K562 (cell line): ENCODE results near the gene PRSS35. TPM values are rescaled to one million over a fixed set of nuclear protein-coding genes. Genes with fewer than 3 reads are reported as not detected.
A peak's percentile ranks its signal among the peaks of the same experiment; 100 is the strongest.

ENCODE experiments used
- ATAC-seq: fragments of 200-7000 bp; cut with Tn5 transposase; 3 replicates; pipeline ENCODE4 v1.9.1; 2020; ENCODE audit warnings: moderate library complexity
- BruUV-seq: library from RNA; stranded (reverse); fragments of 400-500 nt; replicated peaks from 2 replicates; lab custom pipeline; 2021; lab: Mats Ljungman, UMichigan
- CTCF ChIA-PET: fragments of 300-600 bp; formaldehyde crosslinking; extraction: SDS; loops from one replicate; lab custom pipeline; 2021; ENCODE audit warnings: low intra/inter-chr PET ratio; lab: Yijun Ruan, JAX
- POLR2A ChIA-PET: fragments of 300-600, 350-650 bp; sonication (Branson Sonifier 250); formaldehyde crosslinking; extraction: SDS; loops from one replicate; lab custom pipeline; 2021; ENCODE audit warnings: antibody characterized with exemption, inconsistent platforms; lab: Yijun Ruan, JAX
- DNase-seq, 4 experiments: peaks; one replicate each; pipeline versions ENCODE4 v3.0.0 to v3.0.0-alpha.2; 2011 to 2018; ENCODE audit warnings: low spot score in 3 of 4, mixed read lengths in 3 of 4; ENCODE audit errors: extremely low read depth in 1 of 4
- FAIRE-seq: peaks from 2 replicates; lab custom pipeline; 2011; peaks lifted over from hg19 to GRCh38; lab: Jason Lieb, UNC
- H2AFZ ChIP-seq: 2 replicates; pipeline ENCODE4 v1.6.0; 2011; ENCODE audit warnings: low read depth, low read length, control low read depth, inconsistent platforms
- H3K27ac ChIP-seq: fragments of 200-600 bp; 3 replicates; pipeline ENCODE4 v1.8.0; 2011; ENCODE audit warnings: low read depth, mild to moderate bottlenecking, control low read depth, inconsistent platforms, low read length, moderate library complexity, mixed read lengths; ENCODE audit errors: extremely low read depth
- H3K27me3 ChIP-seq, 2 experiments: fragments of 300-600 bp in 1 of 2; 2 replicates in 1 of 2; 3 replicates in 1 of 2; pipeline versions ENCODE4 v1.6.0 to v1.8.0; 2011; ENCODE audit warnings: inconsistent platforms in 2 of 2, low read length in 2 of 2, mild to moderate bottlenecking in 1 of 2, mixed read lengths in 1 of 2, moderate library complexity in 1 of 2; ENCODE audit not compliant: control insufficient read depth in 2 of 2, insufficient read depth in 2 of 2
- H3K36me3 ChIP-seq: fragments of 300-600 bp; 3 replicates; pipeline ENCODE4 v1.8.0; 2011; ENCODE audit warnings: mild to moderate bottlenecking, low read length, inconsistent platforms; ENCODE audit not compliant: control insufficient read depth, insufficient read depth
- H3K4me1 ChIP-seq, 2 experiments: fragments of 200-600 bp in 1 of 2; replicated peaks in 1 of 2; 2 replicates in 1 of 2; 3 replicates in 1 of 2; pipeline versions ENCODE4 v1.5.1 to v1.8.0; 2011; ENCODE audit warnings: inconsistent platforms in 2 of 2, low read length in 2 of 2, mild to moderate bottlenecking in 1 of 2, mixed read lengths in 1 of 2, moderate library complexity in 1 of 2; ENCODE audit not compliant: control insufficient read depth in 2 of 2, insufficient read depth in 2 of 2
- H3K4me2 ChIP-seq: 2 replicates; pipeline ENCODE4 v1.6.1; 2011; ENCODE audit warnings: low read length, control low read depth, inconsistent platforms, mixed read lengths; ENCODE audit not compliant: insufficient read depth
- H3K4me3 ChIP-seq: fragments of 200-600 bp; sonication (generic), shearing (Covaris generic); 2 replicates; pipeline ENCODE4 v1.5.1; 2016; ENCODE audit warnings: control low read depth, inconsistent platforms
- H3K79me2 ChIP-seq: fragments of 200-600 bp; 3 replicates; pipeline ENCODE4 v1.8.0; 2011; ENCODE audit warnings: low read length, inconsistent platforms; ENCODE audit not compliant: control insufficient read depth, insufficient read depth
- H3K9ac ChIP-seq, 2 experiments: 2 replicates each; pipeline versions ENCODE4 v1.6.0 to v1.6.1; 2011; ENCODE audit warnings: low read depth in 2 of 2, low read length in 2 of 2, control low read depth in 1 of 2, inconsistent platforms in 1 of 2, mild to moderate bottlenecking in 1 of 2, mixed read lengths in 1 of 2; ENCODE audit not compliant: insufficient read depth in 1 of 2
- H3K9me1 ChIP-seq: one replicate; pipeline ENCODE4 v1.6.0; 2011; ENCODE audit warnings: inconsistent platforms, mild to moderate bottlenecking, low read length, moderate library complexity; ENCODE audit not compliant: control insufficient read depth, insufficient read depth
- H3K9me3 ChIP-seq: replicated peaks from 2 replicates; pipeline ENCODE4 v1.5.1; 2011; ENCODE audit warnings: low read depth, low read length, inconsistent platforms; ENCODE audit not compliant: control insufficient read depth, insufficient read depth
- H4K20me1 ChIP-seq: replicated peaks from 2 replicates; pipeline ENCODE4 v1.6.1; 2011; ENCODE audit warnings: low read length, inconsistent platforms, mixed read lengths; ENCODE audit not compliant: control insufficient read depth, insufficient read depth
- BHLHE40 ChIP-seq: IDR thresholded peaks from 2 replicates; pipeline ENCODE4 v1.6.1; 2011; ENCODE audit warnings: low read length, improper control_type of control experiment
- ELF4 ChIP-seq: fragments of 450-650 bp; formaldehyde crosslinking; IDR thresholded peaks from 2 replicates; pipeline ENCODE4 v1.4.0; 2022; ENCODE audit warnings: missing genetic modification characterization
- KDM1A ChIP-seq, 2 experiments: fragments of 450-650 bp; IDR thresholded peaks; 2 replicates each; pipeline ENCODE4 v1.6.1; 2016; ENCODE audit warnings: mild to moderate bottlenecking in 2 of 2
- NFIC ChIP-seq: fragments of 450-650 bp; IDR thresholded peaks from 2 replicates; pipeline ENCODE4 v1.6.1; 2017; ENCODE audit warnings: mild to moderate bottlenecking, inconsistent platforms
- NFXL1 ChIP-seq: fragments of 450-650 bp; formaldehyde crosslinking; IDR thresholded peaks from 2 replicates; pipeline ENCODE4 v1.4.0; 2021; ENCODE audit warnings: mild to moderate bottlenecking
- SMAD1 ChIP-seq: fragments of 150-350 bp; IDR thresholded peaks from 2 replicates; pipeline ENCODE4 v1.6.1; 2014; ENCODE audit warnings: low read length, low read depth; ENCODE audit not compliant: partially characterized antibody
- SOX6 ChIP-seq: fragments of 450-650 bp; IDR thresholded peaks from 2 replicates; pipeline ENCODE4 v1.6.1; 2014; ENCODE audit warnings: mild to moderate bottlenecking
- TCF3 ChIP-seq: sonication (generic); formaldehyde crosslinking; IDR thresholded peaks from 2 replicates; pipeline ENCODE4 v1.4.0; 2020; ENCODE audit warnings: mild to moderate bottlenecking, missing genetic modification reagents
- ZBTB1 ChIP-seq: sonication (generic); formaldehyde crosslinking; IDR thresholded peaks from 2 replicates; pipeline ENCODE4 v1.8.1; 2023; ENCODE audit warnings: missing genetic modification reagents, low read depth, mild to moderate bottlenecking, borderline replicate concordance
- ZSCAN29 ChIP-seq: fragments of 450-650 bp; IDR thresholded peaks from 2 replicates; pipeline ENCODE4 v1.6.1; 2017
- WGBS: fragments of 100-300 bp; shearing (Covaris generic); methylation state at CpG from one replicate; pipeline ENCODE4 v1.1.6; 2016; ENCODE audit warnings: low coverage, mixed read lengths; ENCODE audit not compliant: insufficient coverage; ENCODE audit errors: missing lambda C conversion rate; 5-methylcytosine and 5-hydroxymethylcytosine counted together
- in situ Hi-C: fragments of 300-500 bp; cut with MboI; formaldehyde crosslinking; loops from 4 replicates; pipeline ENCODE4 v1.15.0; 2018; ENCODE audit warnings: inconsistent platforms, mixed read lengths
- intact Hi-C: fragments of 100-400 bp; cut with micrococcal nuclease; formaldehyde crosslinking; loops from 2 replicates; pipeline ENCODE4 v1.14.2; 2022
- polyA plus RNA-seq, 8 experiments: library from polyadenylated mRNA; depleted of rRNA in 4 of 8; stranded (reverse) in 5 of 8; unstranded in 3 of 8; fragments of >200 nt; fragmentation: Nextera tagmentation in 2 of 8; fragmentation: Illumina TruSeq in 1 of 8; extraction: Ambion mirVana in 2 of 8; extraction: Trizol in 1 of 8; gene quantifications; 2 replicates each; pipeline versions ENCODE4 v1.2.1 to v1.2.3, GENCODE V29; 2011 to 2014; ENCODE audit warnings: inconsistent platforms in 1 of 8, missing spikeins in 1 of 8
- total RNA-seq, 7 experiments: library from RNA; depleted of rRNA in 6 of 7; stranded (reverse); fragments of >200 nt in 6 of 7; fragmentation: Illumina TruSeq in 2 of 7; extraction: Trizol in 2 of 7; gene quantifications; 2 replicates each; pipeline versions ENCODE4 v1.2.1 to v1.2.3, GENCODE V29; 2011 to 2021; ENCODE audit warnings: low replicate concordance in 1 of 7
- TF ChIP-seq, protein P1 (sequence below): fragments of 450-650 bp; IDR thresholded peaks from 2 replicates; pipeline ENCODE4 v1.6.1; 2016; ENCODE audit warnings: mild to moderate bottlenecking, moderate library complexity

PRSS35 gene
- total and polyA plus RNA-seq, 9 of the 15 experiments (the other 6 are each of a cell fraction or from before 2014, with no cell fraction given): not detected

DNA sequence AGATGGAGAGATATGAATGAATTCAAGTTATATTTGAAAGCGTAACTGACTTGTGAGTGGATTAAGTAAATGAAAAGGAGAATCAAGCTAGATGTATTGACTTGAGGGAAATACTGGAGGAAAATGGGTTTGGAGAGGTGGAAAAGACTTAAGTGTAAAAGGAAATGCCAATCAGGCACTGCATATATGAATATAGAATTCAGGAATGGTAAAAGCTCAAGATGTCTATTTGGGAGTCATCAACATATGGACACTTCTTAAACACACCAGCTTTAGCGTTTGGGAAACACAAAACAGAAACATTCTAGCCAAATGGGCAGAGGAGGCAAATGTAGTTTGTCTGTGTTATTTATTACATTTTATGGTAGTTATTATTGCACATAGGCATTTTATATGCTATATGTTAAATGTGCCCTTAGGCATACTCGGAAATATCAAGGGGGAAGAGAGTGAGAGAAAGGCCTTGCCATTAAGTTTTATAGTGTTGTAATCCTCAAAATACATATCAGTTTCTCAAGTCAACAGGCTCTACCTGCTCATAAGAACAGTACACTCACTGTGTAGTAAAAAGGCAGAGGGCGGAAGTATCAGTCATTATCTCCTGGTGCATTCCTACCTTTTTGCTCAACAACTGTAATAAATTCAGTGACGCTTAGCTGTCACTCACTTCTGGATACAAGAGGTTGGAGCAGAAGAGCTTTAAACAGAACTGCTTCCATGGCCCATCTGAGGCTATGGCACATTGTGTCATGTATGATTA is 47.8 kb upstream of the PRSS35 start (continued):
- no peak for TF ChIP-seq SMAD1
- TF ChIP-seq BHLHE40: no peak
- 0 out of 2 replicates have a peak, but pooled peaks have one; percentile 29 for TF ChIP-seq TCF3

DNA sequence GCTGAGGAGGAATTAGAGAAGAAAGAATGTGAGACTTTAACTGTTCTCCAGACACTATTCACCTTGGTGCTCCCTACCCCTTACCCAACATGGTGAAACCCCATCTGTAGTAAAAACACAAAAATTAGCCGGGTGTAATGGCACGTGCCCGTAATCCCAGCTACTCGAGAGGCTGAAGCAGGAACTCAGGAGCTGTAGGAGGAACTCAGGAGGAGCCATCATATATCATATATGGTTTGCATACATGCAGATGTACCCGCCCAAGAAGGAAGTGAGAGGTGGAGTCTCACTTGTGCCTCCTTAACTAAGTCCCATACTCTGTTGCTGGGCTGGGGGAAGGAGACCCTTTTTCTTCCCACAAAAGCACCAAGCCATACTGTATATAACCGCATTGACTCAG is 46.0 kb upstream of the PRSS35 start:
- in situ Hi-C loops: no loop called here
- intact Hi-C loops: no loop called here
- FAIRE-seq: no peak
- H3K36me3 ChIP-seq: no peaks in the 10 kb centered on the region
- H3K9me1 ChIP-seq: no peaks in the 10 kb centered on the region
- DNase-seq: no peak
- H2AFZ ChIP-seq: peak overlapping the region; percentile 68
- CTCF ChIA-PET: no interaction called here
- no peaks in the 10 kb centered on the region; a peak in 1 of 5 replicates for H3K27me3 ChIP-seq
- H3K9ac ChIP-seq: no peak overlapping the region; a peak in 1 of 4 replicates
- no peak overlapping the region for H3K4me2 ChIP-seq
- H3K4me3 ChIP-seq: no peak overlapping the region
- ATAC-seq: peak; percentile 72
- no peak overlapping the region for H3K27ac ChIP-seq
- no TSS peak for BruUV-seq
- no peaks in the 10 kb centered on the region for H3K9me3 ChIP-seq
- POLR2A ChIA-PET: no interaction called here
- H4K20me1 ChIP-seq: no peaks in the 10 kb centered on the region
- H3K79me2 ChIP-seq: no peaks in the 10 kb centered on the region
- H3K4me1 ChIP-seq: peaks cover 0 to 3% of the 10 kb centered on the region in 2 experiments; a peak in 2 of 5 replicates
- WGBS: 7% methylated on average over 6 of the region's 6 CpGs
- TF ChIP-seq BHLHE40 (peak; percentile 70), SOX6 (no peak), ZSCAN29 (no peak), ELF4 (CRISPR knock-in tag) (no peak), ZBTB1 (CRISPR knock-in tag) (no peak), NFIC (no peak), KDM1A (IDR thresholded peaks at IDR 0.05) (no peak), NFXL1 (CRISPR knock-in tag) (no peak)
- TF ChIP-seq, protein P1, sequence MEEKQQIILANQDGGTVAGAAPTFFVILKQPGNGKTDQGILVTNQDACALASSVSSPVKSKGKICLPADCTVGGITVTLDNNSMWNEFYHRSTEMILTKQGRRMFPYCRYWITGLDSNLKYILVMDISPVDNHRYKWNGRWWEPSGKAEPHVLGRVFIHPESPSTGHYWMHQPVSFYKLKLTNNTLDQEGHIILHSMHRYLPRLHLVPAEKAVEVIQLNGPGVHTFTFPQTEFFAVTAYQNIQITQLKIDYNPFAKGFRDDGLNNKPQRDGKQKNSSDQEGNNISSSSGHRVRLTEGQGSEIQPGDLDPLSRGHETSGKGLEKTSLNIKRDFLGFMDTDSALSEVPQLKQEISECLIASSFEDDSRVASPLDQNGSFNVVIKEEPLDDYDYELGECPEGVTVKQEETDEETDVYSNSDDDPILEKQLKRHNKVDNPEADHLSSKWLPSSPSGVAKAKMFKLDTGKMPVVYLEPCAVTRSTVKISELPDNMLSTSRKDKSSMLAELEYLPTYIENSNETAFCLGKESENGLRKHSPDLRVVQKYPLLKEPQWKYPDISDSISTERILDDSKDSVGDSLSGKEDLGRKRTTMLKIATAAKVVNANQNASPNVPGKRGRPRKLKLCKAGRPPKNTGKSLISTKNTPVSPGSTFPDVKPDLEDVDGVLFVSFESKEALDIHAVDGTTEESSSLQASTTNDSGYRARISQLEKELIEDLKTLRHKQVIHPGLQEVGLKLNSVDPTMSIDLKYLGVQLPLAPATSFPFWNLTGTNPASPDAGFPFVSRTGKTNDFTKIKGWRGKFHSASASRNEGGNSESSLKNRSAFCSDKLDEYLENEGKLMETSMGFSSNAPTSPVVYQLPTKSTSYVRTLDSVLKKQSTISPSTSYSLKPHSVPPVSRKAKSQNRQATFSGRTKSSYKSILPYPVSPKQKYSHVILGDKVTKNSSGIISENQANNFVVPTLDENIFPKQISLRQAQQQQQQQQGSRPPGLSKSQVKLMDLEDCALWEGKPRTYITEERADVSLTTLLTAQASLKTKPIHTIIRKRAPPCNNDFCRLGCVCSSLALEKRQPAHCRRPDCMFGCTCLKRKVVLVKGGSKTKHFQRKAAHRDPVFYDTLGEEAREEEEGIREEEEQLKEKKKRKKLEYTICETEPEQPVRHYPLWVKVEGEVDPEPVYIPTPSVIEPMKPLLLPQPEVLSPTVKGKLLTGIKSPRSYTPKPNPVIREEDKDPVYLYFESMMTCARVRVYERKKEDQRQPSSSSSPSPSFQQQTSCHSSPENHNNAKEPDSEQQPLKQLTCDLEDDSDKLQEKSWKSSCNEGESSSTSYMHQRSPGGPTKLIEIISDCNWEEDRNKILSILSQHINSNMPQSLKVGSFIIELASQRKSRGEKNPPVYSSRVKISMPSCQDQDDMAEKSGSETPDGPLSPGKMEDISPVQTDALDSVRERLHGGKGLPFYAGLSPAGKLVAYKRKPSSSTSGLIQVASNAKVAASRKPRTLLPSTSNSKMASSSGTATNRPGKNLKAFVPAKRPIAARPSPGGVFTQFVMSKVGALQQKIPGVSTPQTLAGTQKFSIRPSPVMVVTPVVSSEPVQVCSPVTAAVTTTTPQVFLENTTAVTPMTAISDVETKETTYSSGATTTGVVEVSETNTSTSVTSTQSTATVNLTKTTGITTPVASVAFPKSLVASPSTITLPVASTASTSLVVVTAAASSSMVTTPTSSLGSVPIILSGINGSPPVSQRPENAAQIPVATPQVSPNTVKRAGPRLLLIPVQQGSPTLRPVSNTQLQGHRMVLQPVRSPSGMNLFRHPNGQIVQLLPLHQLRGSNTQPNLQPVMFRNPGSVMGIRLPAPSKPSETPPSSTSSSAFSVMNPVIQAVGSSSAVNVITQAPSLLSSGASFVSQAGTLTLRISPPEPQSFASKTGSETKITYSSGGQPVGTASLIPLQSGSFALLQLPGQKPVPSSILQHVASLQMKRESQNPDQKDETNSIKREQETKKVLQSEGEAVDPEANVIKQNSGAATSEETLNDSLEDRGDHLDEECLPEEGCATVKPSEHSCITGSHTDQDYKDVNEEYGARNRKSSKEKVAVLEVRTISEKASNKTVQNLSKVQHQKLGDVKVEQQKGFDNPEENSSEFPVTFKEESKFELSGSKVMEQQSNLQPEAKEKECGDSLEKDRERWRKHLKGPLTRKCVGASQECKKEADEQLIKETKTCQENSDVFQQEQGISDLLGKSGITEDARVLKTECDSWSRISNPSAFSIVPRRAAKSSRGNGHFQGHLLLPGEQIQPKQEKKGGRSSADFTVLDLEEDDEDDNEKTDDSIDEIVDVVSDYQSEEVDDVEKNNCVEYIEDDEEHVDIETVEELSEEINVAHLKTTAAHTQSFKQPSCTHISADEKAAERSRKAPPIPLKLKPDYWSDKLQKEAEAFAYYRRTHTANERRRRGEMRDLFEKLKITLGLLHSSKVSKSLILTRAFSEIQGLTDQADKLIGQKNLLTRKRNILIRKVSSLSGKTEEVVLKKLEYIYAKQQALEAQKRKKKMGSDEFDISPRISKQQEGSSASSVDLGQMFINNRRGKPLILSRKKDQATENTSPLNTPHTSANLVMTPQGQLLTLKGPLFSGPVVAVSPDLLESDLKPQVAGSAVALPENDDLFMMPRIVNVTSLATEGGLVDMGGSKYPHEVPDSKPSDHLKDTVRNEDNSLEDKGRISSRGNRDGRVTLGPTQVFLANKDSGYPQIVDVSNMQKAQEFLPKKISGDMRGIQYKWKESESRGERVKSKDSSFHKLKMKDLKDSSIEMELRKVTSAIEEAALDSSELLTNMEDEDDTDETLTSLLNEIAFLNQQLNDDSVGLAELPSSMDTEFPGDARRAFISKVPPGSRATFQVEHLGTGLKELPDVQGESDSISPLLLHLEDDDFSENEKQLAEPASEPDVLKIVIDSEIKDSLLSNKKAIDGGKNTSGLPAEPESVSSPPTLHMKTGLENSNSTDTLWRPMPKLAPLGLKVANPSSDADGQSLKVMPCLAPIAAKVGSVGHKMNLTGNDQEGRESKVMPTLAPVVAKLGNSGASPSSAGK: 0 out of 2 replicates have a peak, but pooled peaks have one; percentile 13
